ENCODE data around the gene ZC3H6.
"Not testable (repeated sequence)": the region's sequence is repeated elsewhere in the genome, so short reads cannot be mapped to it uniquely, and the experiment has no call there.

The ZC3H6 gene

DNA sequence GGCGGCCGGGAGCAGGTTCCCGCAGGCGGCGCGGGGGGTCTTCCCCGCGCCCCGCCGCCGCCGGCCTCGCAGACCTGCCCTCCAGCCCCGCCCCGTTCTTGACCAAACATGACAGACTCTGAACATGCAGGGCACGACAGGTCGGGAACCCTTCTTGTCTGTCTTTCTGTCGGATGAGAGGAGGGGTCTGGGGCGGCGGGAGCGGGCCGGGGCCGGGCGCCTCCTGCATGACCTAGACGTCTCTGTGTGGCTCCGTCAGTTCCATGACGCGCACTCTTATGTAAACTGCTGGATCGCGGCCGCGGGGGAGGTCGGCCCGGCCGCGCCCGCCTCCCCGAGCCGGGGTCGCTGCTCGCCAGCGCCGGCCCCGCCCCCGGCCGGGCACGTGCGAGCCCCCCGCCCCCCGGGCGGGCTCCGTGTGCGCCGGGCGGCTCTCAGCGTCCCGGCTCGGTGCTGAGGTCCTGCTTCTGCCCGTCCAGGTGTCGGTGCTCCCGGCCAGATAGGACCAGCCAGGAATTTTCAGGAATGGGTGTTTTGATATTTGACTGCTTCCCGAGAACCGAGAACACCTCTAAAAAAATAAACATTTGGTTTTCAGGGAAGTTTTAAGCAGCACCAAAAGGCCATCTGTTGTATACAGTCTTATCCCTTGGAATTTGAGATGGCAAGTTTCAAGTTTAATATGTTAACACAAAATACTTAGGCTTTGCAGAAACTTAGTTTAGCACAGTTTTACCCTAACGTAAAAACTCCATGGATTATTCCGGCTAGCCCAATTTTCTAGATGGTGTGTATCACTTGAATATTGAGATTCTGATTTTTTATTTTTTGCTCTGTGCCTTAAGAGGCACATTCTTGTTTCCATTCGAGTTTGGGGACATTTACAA, 733 bp downstream of the ZC3H6 start:
- peak; percentile 63 for DNase-seq (ENCODE audit: low read depth)

DNA sequence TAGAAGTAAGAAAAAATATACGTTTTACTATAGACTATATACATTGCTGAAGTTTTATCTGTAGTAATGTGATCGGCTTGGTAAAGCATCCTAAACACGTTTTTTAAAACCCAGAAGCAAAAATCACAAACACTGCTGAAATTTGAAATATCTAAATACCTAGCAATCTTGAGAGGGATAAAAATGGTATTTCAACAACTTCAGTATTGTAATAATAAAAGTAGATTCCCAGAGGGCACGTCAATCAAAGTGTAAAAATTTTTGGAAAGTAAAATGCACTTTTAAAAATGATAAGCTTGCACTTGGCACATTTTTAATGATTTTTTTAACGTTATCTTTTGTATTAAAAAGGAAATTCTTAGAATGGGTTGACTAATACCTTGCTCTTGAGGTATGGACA, 1.6 kb downstream of the ZC3H6 start:
- no peak for DNase-seq (ENCODE audit: low read depth)

DNA sequence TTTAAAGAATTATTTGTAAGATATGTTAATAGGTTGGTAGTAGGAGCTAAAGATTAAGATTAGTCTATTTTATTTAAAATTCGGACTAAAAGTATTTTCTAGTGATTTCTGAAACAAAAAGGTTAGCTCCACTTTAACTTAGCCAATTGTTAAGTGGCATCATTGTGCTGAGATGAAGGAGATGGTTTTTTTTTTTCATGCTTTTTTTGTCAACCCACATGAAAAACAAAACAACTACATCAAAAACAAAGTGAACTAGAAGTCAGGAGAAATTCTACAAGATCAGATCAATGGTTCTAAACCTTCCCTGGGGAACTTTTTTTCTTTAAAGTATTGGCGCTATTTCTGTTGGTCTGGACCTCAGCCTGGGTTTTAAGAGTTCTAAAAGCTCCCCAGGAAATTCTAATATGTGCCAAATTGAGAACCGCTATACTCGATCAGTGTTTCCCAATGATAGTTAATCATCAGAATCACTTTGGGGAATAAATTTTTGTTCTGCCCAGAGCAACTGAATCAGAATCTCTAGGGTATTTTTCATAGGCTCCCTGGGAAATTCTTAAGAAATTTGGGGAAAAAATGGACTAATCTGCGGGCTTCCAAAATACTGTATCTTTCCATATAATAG, 2.3 kb downstream of the ZC3H6 start:
- no peak for DNase-seq (ENCODE audit: low read depth)

DNA sequence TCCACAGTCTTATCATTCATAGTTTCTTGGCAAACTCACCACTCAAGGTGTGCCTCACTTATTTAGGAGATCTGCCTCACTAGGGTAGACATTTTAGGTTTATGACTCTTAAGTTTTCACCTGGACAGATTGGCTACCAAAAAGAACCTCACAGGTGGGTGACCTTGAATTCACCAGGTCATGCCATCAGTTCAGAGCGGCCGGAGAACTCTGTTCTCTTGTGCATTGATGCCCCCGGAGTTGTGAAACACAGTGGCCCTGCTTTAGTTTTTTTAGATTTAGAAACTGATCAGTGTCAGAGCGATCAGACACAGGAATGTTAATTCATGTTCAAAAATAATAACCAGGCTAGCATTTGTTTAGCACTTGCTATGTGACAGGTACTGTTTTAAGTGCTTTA, 6.7 kb downstream of the ZC3H6 start:
- not testable (repeated sequence) for DNase-seq (ENCODE audit: low read depth)

DNA sequence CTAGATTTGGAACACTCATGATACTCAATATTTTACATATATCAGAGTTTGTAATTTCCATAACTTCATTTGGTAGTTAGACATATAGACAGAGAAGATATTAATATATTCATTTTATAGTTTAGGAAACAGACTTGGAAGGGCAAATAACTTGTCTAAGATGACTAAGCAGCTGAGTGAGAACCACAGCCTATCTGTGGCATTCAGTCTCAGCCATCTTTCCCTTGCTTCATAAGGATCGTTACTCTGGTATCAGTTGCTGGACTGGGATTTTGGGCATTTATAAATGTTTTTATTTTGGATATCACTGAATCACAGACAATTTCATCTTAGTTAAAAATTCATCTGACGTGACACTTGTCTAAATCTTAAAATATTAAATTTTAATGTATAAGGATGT, 8.1 kb downstream of the ZC3H6 start:
- not testable (repeated sequence) for DNase-seq (ENCODE audit: low read depth)

DNA sequence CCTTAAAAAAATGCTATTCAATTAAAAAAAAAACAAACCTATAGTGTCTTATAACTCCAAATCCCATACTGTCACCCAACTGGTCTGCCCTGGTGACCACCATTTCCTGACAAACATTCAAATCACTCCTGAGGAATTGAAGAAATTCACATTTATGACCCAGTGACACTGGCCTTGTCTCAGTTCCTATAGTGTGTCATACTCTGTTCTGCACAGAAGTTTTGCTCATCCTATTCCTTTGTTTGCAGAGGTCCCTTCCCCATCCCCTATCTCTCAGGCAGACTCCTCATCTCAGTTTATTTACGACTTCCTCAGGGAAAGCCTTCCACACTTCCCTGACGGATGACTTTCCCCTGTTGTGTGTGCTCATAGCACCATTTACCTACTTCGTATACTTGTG, 14.7 kb downstream of the ZC3H6 start:
- DNase-seq (ENCODE audit: low read depth), result no peak

DNA sequence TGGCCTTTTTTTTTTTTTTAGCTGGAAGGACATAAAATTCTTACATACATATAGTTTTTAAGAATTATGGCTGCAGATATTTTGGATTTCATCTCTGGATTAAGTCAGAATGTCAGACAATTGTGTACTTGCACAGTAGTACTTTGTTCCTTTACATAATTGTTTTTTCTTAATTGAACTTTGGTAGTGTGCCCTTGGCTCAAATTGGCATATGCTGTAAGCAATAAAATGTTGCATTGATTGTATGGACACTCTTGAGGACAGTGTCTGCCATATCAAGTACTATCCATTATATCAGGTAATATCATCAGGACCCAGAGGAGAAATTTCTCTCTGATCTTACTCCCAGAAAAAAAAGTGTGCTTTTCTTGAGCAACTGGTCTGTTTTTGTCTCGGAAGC, 15.3 kb downstream of the ZC3H6 start:
- no peak for DNase-seq (ENCODE audit: low read depth)

DNA sequence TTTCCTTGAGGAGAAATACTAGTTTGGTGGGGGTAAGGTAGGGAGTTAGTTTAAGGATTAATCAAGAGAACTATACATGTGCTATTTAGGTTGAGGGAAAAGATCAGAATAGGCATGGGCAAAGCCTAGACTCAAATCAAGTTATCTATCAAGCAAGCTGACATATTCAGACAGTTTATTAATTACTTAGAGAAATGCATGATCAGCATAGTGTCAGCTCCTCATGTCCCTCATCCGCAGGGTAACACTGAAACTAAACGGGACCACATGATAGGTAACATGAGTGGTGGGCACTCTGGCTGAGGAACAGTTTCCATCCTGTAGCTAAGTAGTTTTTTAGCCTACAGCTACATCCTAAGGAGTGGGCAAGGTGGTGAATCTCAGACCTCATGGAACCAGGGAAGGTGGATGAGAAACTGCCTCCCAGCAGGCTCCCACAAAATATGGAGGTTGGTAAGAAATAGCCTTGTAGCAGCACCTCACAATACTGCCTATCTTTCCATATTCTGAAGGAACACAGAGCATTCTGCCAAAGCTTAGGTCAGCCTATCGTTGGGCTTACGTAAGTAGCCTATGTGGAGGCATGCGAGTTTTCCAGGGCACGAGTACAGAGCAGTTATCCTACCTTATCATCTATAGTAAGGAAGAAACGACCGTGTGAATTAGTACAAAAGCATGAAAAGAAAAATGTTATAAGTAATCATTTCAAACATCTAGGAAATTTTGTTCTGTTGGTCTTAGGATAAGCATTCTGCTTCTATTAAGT, 18.4 kb downstream of the ZC3H6 start:
- DNase-seq (ENCODE audit: low read depth), result no peak

DNA sequence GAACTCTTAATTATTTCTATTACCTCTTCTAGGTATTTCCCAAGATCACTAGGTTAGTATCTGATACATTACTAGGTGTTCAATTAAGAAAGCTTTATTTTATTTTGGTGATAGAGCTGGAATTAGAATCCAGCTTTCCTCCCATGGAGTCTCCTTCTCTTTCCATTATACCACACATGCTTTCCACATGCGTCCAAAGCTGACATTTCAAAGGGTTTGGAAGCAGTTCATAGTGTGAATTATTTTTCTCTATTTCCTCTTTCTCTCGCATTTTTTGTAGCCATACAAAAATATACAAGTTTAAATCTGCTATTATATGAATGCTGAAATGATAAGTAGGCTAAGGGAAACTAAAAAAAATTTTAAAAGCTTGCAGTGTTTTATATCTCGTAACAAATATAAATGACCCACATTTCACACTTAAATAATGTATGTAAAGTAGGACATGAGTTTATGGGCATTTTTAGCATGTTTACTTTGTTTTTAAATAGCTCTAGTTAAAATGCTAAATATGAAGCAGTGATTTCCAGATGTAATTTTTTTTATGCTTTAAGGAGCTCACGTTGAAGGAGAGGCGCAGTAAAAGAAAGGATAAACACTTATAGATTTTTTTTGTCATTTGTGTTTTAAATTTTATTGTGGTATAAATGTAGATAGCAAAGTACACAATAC, 20.1 kb downstream of the ZC3H6 start:
- DNase-seq (ENCODE audit: low read depth), result no peak

DNA sequence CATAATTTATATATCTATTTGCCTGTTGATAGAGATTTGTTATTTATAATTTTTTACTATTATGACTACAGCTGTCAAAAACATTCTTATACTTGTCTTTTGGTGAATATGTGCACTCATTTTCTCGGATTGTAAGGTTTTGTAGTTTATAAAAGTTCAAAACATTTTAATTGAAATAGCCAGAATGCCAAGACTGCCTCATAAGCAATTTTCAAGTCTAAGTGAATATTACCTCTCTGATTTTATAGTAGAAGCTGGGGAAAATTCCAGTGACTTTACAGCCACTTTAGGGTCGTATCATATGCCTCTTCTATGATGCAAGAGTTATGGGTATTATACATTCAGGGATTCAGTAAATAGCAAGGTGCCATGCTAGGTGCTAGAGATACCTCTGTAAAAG, 21.0 kb downstream of the ZC3H6 start:
- DNase-seq (ENCODE audit: low read depth), result no peak

DNA sequence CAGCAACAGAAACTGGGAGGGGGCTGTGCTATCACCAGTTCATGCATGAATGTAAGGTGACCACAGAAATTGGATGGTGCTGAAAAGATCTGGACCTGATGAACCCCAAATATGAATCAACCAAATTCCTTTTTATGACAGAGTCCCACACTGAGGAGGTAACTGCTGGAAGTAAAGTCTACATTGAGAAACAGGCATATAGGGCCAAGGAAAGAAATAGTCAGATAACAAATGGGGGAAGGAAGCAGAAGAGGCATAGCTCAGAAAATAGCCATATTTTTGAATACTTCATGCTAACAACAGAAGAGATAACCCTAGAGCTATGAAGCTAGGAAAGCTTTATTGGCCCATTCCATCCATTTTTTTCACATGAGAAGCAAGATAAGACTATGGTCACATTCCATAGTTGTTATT, 25.8 kb downstream of the ZC3H6 start:
- no peak for DNase-seq (ENCODE audit: low read depth)

DNA sequence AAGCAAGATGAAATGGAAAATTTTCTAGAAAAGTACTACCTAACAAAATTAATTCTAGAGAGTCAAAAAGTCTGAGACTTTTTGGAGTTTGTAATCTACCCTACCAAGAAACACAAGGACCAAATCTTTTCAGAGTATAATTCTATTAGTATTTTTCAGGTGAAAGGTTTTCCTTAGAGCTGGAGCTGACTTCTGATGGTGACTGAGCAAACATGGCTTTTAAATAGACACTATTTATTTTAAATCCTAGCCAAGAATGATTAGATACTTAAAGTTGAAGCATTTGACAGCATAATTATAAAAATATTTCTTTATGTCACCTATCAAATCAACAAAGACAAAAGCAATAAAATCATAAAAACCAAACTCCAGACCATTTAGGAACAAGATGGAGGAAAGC, 26.6 kb downstream of the ZC3H6 start:
- no peak for DNase-seq (ENCODE audit: low read depth)

DNA sequence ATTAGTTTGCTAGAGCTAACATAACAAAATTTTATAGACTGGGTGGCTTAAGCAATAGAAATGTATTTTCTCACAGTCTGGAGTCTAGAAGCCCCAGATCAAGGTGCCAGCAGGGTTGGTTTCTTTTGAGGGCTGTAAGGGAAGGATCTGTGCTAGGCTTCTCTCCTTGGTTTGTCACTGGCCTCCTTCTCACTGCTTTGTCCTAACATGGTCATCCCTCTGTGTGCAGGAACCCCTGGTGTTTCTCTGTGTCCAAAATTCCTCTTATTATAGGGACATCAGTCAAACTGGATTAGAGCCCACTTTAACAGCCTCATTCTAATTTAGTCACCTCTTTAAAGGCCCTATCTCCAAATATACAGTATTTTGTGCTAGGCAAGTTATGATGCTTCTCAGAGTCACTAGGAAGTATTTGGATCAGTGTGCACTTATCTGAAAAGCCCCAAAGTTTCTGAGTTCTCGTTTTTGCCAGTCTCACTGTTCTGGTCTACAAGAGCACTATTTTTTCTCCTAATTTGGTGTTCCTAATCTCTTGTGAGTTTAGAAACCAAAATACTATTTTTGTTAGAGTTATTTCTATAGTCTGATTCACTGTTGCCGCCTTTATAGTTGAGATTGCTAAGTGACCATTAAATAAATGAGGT, 29.0 kb downstream of the ZC3H6 start:
- DNase-seq (ENCODE audit: low read depth), result no peak

DNA sequence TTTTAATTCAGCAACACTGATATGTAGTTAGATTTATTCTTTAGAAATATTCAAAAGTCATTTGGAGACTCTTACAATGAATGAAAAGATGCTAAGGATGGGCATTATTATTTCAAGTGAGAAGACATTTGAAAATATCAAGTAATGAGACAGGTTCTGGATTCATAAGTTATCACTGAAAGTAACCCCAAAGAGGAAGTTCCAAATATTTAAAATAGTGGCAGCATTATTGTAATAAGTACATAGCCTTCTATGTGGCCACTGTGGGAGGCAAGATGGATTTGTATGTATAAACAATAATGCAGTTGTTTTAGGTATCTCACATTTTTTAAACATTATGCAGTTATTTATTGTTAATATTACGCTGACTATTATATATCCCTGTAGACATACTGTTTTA, 29.7 kb downstream of the ZC3H6 start:
- DNase-seq (ENCODE audit: low read depth), result no peak

DNA sequence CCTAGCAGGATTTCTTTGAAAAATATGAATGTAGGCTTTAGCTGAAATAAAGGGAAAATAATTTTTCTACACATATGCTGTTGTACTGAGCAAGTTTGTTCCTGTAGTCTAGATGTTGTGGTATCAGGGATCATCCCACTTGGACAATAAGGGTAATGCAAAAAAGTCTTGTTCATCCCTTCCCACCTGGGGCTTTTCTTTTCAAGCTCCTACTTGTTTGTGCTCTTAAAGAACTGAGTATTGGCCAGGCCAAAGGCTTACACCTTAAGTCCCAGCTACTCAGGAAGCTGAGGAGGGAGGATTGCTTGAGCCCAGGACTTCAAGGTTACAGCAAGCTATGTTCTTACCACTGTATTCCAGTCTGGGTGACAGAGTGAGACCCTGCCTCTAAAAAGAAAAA, 35.5 kb downstream of the ZC3H6 start:
- DNase-seq (ENCODE audit: low read depth), result no peak

DNA sequence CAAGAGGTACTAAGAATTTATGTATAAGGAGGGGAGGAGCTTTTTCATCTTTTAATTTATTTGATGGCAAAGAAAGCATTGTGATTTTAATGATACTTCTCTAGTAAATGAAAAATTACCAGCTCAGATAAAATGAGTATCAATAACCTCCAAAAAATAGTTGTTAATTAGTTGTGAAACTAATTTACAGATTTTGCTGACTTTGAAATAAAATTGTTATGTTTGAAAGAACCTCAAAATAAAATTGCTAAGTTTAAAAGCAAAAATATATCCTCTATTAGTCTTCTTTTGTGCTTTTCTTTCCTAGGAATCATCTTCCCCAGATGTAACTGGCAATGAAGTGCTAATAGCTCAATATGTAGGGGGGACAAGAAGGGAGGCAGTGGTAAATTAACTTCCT, 36.5 kb downstream of the ZC3H6 start:
- no peak for DNase-seq (ENCODE audit: low read depth)

DNA sequence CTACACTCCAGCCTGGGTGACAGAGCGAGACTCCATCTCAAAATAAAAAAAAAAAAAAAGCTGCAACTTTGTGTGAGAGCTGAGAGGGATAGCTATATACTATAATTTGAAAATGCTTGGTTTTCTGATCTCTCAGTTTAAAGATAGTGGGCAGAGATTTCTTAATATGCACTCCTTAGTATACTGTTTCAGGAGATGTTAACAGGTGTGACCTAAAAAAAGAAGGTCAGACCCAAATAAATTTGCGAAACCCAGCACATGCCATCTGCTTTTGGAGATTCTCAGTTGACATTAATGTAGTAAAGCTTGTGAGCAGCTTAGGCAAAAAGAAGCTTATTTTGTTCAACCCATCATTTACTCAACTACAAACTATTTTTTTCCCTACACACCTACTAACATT, 37.4 kb downstream of the ZC3H6 start:
- no peak for DNase-seq (ENCODE audit: low read depth)

DNA sequence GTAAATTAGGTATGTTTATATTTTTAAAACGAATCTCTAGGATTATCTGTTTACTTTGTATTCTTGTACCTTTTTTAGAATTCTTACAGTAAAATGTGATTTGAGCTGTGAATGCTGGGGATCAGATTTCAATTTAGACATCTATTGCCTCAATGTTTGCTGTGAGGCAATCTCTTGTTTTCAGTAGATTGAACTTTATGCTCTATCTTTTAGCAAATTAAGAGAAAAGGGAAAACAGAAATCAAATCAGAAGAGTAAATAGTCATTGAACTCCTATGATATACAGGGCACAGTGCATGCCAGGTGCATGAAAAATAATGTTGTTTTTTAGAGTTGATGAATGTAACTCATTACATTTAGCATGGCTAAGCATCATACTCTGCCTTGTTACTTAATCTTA, 39.5 kb downstream of the ZC3H6 start:
- DNase-seq (ENCODE audit: low read depth), result no peak

DNA sequence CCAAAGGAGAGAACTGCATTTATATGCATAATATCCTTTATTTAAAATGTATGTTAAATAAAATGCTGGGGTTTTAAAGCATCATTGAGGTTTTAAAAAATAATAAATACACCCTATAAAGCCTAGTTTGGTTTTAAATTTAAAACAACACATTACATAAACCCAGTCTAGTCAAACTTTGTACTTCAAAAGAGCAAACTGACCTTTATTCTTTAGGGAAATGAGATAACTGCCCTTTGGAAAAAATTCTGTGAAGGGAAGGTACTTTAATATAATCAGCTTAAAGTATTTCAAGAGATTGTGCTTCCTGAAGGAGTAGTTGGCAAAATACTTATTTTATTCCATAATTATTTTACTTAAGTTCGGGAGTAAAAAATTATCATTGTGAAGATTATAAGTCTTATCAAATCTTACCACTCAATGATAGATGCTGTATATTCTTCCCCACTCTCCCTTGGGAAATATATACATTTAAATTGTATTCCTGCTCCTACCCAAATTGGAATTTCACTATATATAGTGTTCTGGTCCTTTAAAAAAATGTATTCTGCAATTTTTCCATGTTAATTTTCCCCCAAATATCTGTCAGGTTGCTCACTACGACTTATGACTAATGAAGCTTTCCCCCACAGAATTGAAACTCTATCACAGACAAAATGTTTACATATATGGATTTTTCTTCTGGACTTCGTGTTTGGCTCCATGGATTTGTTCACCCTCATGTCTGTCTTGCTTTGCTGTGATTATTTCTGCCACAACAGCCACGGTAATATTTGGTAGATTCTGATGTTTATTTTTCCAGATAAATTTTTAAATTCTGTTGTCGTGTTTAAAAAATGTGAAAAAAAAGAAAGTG, 42.1 kb downstream of the ZC3H6 start:
- no peak for DNase-seq (ENCODE audit: low read depth)

DNA sequence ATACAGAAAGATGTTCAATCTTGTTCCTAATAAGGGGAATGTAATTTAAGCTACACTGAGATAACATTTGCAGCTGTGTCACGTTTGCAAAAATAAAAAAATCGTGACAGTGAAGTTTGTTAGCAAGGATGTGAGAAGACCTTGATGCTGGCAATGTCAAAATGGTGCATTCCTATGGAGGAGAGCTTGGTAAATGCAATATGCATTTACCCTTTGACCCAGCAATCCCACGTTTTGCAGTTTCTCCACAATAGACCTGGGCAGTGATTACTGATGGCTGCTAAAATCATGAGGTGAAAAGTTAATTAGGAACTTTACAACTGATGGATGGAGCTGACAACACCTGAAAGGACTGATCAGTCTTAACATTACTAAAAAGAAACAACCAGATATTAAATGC, 43.1 kb downstream of the ZC3H6 start:
- no peak for DNase-seq (ENCODE audit: low read depth)
